Fibroblast of lung (primary cell): Measurements from ENCODE around the gene RPS24. TPM values are rescaled to one million over a fixed set of nuclear protein-coding genes. Genes with fewer than 3 reads are reported as not detected.

Experiments used
- DNase-seq, 2 donors: peaks; one replicate each; pipeline versions ENCODE4 v3.0.0 to v3.0.0-alpha.2; 2010; ENCODE audit warnings: low read depth in 2 of 2
- H2AFZ ChIP-seq: 2 replicates; pipeline ENCODE4 v1.5.1; 2012; ENCODE audit warnings: low read length, control low read depth, inconsistent platforms
- H3K27ac ChIP-seq: 2 replicates; pipeline ENCODE4 v1.5.1; 2011; ENCODE audit warnings: low read length, control low read depth; ENCODE audit not compliant: insufficient read depth
- H3K27me3 ChIP-seq: 2 replicates; pipeline ENCODE4 v1.5.1; 2011; ENCODE audit warnings: mild to moderate bottlenecking, low read length; ENCODE audit not compliant: control insufficient read depth, insufficient read depth
- H3K36me3 ChIP-seq: 2 replicates; pipeline ENCODE4 v1.5.1; 2011; ENCODE audit warnings: low read length; ENCODE audit not compliant: control insufficient read depth, insufficient read depth
- H3K4me1 ChIP-seq: 2 replicates; pipeline ENCODE4 v1.5.1; 2011; ENCODE audit warnings: low read length; ENCODE audit not compliant: control insufficient read depth, insufficient read depth; ENCODE audit errors: extremely low read depth
- H3K4me2 ChIP-seq: 2 replicates; pipeline ENCODE4 v1.5.1; 2011; ENCODE audit warnings: low read length, control low read depth; ENCODE audit not compliant: insufficient read depth; ENCODE audit errors: extremely low read depth
- H3K4me3 ChIP-seq, 4 experiments: fragments of 200-600 bp in 1 of 4; sonication (generic) in 1 of 4; replicated peaks in 1 of 4; 2 replicates each; pipeline ENCODE4 v1.5.1; 2011 to 2016; ENCODE audit warnings: low read length in 4 of 4, low read depth in 3 of 4, mild to moderate bottlenecking in 3 of 4, control low read depth in 2 of 4, inconsistent platforms in 1 of 4, mixed read lengths in 1 of 4; ENCODE audit not compliant: insufficient read depth in 1 of 4; ENCODE audit errors: control extremely low read depth in 1 of 4
- H3K79me2 ChIP-seq: 2 replicates; pipeline ENCODE4 v1.5.1; 2012; ENCODE audit warnings: mild to moderate bottlenecking, low read length, inconsistent platforms; ENCODE audit not compliant: control insufficient read depth, insufficient read depth
- H3K9ac ChIP-seq: 2 replicates; pipeline ENCODE4 v1.5.1; 2011; ENCODE audit warnings: mild to moderate bottlenecking, low read length, control low read depth; ENCODE audit not compliant: insufficient read depth
- H3K9me3 ChIP-seq: 2 replicates; pipeline ENCODE4 v1.5.1; 2012; ENCODE audit warnings: low read depth, low read length; ENCODE audit not compliant: control insufficient read depth, insufficient read depth
- H4K20me1 ChIP-seq: 2 replicates; pipeline ENCODE4 v1.5.1; 2011; ENCODE audit warnings: low read length; ENCODE audit not compliant: control insufficient read depth, insufficient read depth; ENCODE audit errors: extremely low read depth
- EZH2 ChIP-seq: IDR thresholded peaks from 2 replicates; pipeline ENCODE4 v1.5.1; 2012; ENCODE audit warnings: low read length, control low read depth, mild to moderate bottlenecking; ENCODE audit errors: missing control alignments
- polyA plus RNA-seq, 2 donors: library from polyadenylated mRNA; depleted of rRNA in 1 of 2; stranded (reverse) in 1 of 2; unstranded in 1 of 2; fragments of >200 nt; gene quantifications; 2 replicates each; pipeline ENCODE4 v1.2.1, GENCODE V29; 2011 to 2012; ENCODE audit warnings: missing spikeins in 1 of 2
- total RNA-seq: library from RNA; depleted of rRNA; stranded (reverse); fragments of >200 nt; gene quantifications from 2 replicates; pipeline ENCODE4 v1.2.1, GENCODE V29; 2014
- TF ChIP-seq, protein P1 (sequence below), 2 donors: IDR thresholded peaks in 1 of 2; conservative IDR thresholded peaks in 1 of 2; 1 replicate in 1 of 2; 2 replicates in 1 of 2; pipeline ENCODE4 v1.5.1; 2011 to 2012; ENCODE audit warnings: low read length in 2 of 2, control low read depth in 1 of 2, inconsistent platforms in 1 of 2, low read depth in 1 of 2, mild to moderate bottlenecking in 1 of 2

The RPS24 gene
- total and polyA plus RNA-seq, 2 donors (not counting 1 experiment from before 2014, with no cell fraction given) = 1,917 to 4,192 TPM

DNA sequence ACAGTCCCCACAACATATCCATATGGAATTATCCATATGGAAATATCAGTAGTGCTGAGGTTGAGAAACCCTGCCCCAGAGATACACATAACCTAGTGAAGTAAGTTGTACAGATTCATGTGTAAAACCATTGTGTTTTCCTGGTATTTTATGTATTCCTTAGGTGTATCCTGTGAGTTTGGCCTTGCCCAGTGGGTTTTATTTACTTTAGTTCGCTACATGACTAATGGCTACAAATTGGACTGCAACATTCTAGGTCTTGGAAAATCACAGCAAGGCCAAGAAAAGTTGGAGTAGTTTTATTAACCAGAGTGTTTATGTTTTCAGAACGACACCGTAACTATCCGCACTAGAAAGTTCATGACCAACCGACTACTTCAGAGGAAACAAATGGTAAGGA is 1.4 kb downstream of the RPS24 start:
- no peaks in the 10 kb centered on the region for H3K27me3 ChIP-seq
- peak overlapping the region; percentile 98 for H3K4me2 ChIP-seq
- H3K79me2 ChIP-seq = peaks cover 58% of the 10 kb centered on the region
- no peak overlapping the region for H3K9ac ChIP-seq
- H3K4me3 ChIP-seq = peak overlapping the region; percentile 78 to 100 (median 99)
- DNase-seq = peak in 1 of 2 donors; percentile 28
- no peaks in the 10 kb centered on the region for H3K9me3 ChIP-seq
- H3K27ac ChIP-seq = peak overlapping the region; percentile 69
- peaks cover 5% of the 10 kb centered on the region for H4K20me1 ChIP-seq
- TF ChIP-seq EZH2 = no peak
- TF ChIP-seq, protein P1, sequence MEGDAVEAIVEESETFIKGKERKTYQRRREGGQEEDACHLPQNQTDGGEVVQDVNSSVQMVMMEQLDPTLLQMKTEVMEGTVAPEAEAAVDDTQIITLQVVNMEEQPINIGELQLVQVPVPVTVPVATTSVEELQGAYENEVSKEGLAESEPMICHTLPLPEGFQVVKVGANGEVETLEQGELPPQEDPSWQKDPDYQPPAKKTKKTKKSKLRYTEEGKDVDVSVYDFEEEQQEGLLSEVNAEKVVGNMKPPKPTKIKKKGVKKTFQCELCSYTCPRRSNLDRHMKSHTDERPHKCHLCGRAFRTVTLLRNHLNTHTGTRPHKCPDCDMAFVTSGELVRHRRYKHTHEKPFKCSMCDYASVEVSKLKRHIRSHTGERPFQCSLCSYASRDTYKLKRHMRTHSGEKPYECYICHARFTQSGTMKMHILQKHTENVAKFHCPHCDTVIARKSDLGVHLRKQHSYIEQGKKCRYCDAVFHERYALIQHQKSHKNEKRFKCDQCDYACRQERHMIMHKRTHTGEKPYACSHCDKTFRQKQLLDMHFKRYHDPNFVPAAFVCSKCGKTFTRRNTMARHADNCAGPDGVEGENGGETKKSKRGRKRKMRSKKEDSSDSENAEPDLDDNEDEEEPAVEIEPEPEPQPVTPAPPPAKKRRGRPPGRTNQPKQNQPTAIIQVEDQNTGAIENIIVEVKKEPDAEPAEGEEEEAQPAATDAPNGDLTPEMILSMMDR (conservative IDR thresholded peaks at IDR 0.05 in 1 of 2, IDR thresholded peaks at IDR 0.05 in 1 of 2; ENCODE audit: low read depth in 1 of 2, low read length in 2 of 2) = no peak
- peaks cover 10% of the 10 kb centered on the region for H3K4me1 ChIP-seq
- peaks cover 20% of the 10 kb centered on the region for H3K36me3 ChIP-seq
- no peak overlapping the region for H2AFZ ChIP-seq

DNA sequence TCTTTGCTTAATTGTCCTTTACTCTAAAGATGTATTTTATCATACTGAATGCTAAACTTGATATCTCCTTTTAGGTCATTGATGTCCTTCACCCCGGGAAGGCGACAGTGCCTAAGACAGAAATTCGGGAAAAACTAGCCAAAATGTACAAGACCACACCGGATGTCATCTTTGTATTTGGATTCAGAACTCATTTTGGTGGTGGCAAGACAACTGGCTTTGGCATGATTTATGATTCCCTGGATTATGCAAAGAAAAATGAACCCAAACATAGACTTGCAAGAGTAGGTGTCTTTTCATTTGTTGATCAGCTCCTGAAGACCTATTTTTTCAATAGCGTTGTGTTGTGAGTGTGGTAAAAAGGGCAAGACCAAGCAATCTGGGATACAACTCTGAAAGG is 1.8 kb downstream of the RPS24 start:
- no peak for TF ChIP-seq EZH2
- TF ChIP-seq, protein P1 (conservative IDR thresholded peaks at IDR 0.05 in 1 of 2, IDR thresholded peaks at IDR 0.05 in 1 of 2; ENCODE audit: low read depth in 1 of 2, low read length in 2 of 2) = no peak
- Histone ChIP-seq H3K4me2 (peak overlapping the region; percentile 98), H3K36me3 (peaks cover 21% of the 10 kb centered on the region), H3K4me3 (peak overlapping the region in 3 of 4 experiments; percentile 78 to 100 (median 99)), H2AFZ (no peak overlapping the region), H3K27ac (no peak overlapping the region), H3K4me1 (peaks cover 10% of the 10 kb centered on the region), H3K27me3 (no peaks in the 10 kb centered on the region), H4K20me1 (peaks cover 5% of the 10 kb centered on the region), H3K79me2 (peaks cover 59% of the 10 kb centered on the region), H3K9ac (no peak overlapping the region), H3K9me3 (no peaks in the 10 kb centered on the region)
- no peak for DNase-seq

DNA sequence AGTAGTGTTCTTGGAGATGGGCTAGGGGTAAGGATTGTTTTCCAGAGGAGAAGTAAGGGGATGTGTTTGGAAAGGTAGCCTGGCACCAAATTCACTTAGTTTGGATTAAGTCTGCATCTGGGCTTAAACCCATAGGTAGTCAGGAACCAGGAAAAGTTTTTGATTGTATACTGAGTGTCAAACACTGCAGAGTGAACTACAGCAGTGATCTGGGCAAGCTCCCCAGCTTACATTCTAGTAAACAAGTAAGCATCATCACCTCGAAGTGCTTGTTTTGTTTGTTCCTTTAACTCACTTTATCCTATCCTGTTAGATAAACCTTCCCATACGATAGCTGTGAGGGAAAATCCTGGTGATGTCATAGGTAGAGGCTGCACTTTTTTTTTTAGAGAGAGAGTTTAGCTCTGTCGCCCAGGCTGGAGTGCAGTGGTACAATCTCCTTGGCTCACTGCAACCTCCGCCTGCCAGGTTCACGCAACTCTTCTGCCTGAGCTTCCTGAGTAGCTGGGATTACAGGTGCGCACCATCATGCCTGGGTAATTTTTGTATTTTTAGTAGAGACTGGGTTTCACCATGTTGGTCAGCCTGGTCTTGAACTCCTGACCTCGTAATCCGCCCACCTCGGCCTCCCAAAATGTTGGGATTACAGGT is 2.4 kb downstream of the RPS24 start:
- Histone ChIP-seq H3K9me3 (no peaks in the 10 kb centered on the region), H4K20me1 (peaks cover 5% of the 10 kb centered on the region), H3K27me3 (no peaks in the 10 kb centered on the region), H3K36me3 (peaks cover 27% of the 10 kb centered on the region), H3K4me1 (peaks cover 10% of the 10 kb centered on the region), H2AFZ (no peak overlapping the region), H3K27ac (no peak overlapping the region), H3K4me2 (peak overlapping the region; percentile 98), H3K4me3 (peak overlapping the region in 2 of 4 experiments; percentile 2 to 36), H3K79me2 (peaks cover 62% of the 10 kb centered on the region), H3K9ac (no peak overlapping the region)
- TF ChIP-seq EZH2 = no peak
- TF ChIP-seq, protein P1 (conservative IDR thresholded peaks at IDR 0.05 in 1 of 2, IDR thresholded peaks at IDR 0.05 in 1 of 2; ENCODE audit: low read depth in 1 of 2, low read length in 2 of 2) = no peak
- DNase-seq = no peak
